Trophoblast cell (in vitro differentiated cells and primary cell): Measurements from ENCODE around the gene SLC30A9.

Source experiments
- DNase-seq, 2 donors: peaks; one replicate each; pipeline ENCODE4 v3.0.0-alpha.2; 2016
- H2AFZ ChIP-seq: 2 replicates; pipeline ENCODE4 v1.6.1; 2013; ENCODE audit warnings: low read length, moderate library complexity, mild to moderate bottlenecking; ENCODE audit not compliant: insufficient read depth, poor library complexity
- H2AK5ac ChIP-seq: 2 replicates; pipeline ENCODE4 v1.6.1; 2013; ENCODE audit warnings: mild to moderate bottlenecking, low read length
- H2BK120ac ChIP-seq: 2 replicates; pipeline ENCODE4 v1.6.1; 2013; ENCODE audit warnings: low read length, mild to moderate bottlenecking, moderate library complexity; ENCODE audit not compliant: insufficient read depth, poor library complexity
- H2BK12ac ChIP-seq: 2 replicates; pipeline ENCODE4 v1.6.1; 2013; ENCODE audit warnings: mild to moderate bottlenecking, low read length, moderate library complexity
- H2BK5ac ChIP-seq: 2 replicates; pipeline ENCODE4 v1.6.1; 2013; ENCODE audit warnings: low read length, low read depth, moderate library complexity, mild to moderate bottlenecking; ENCODE audit not compliant: poor library complexity
- H3K14ac ChIP-seq: 2 replicates; pipeline ENCODE4 v1.6.1; 2013; ENCODE audit warnings: mild to moderate bottlenecking, low read length
- H3K18ac ChIP-seq: 2 replicates; pipeline ENCODE4 v1.6.1; 2013; ENCODE audit warnings: mild to moderate bottlenecking, low read length
- H3K23ac ChIP-seq: 2 replicates; pipeline ENCODE4 v1.6.1; 2013; ENCODE audit warnings: low read length
- H3K27ac ChIP-seq: 2 replicates; pipeline ENCODE4 v1.5.1; 2013; ENCODE audit warnings: low read depth, mild to moderate bottlenecking, inconsistent platforms, low read length, moderate library complexity
- H3K27me3 ChIP-seq: 2 replicates; pipeline ENCODE4 v1.6.1; 2013; ENCODE audit warnings: inconsistent platforms, mild to moderate bottlenecking, low read length, moderate library complexity; ENCODE audit not compliant: insufficient read depth
- H3K36me3 ChIP-seq, 2 experiments: 1 replicate in 1 of 2; 2 replicates in 1 of 2; pipeline ENCODE4 v1.6.1; 2013; ENCODE audit warnings: low read length in 2 of 2, mild to moderate bottlenecking in 2 of 2, moderate library complexity in 1 of 2; ENCODE audit not compliant: insufficient read depth in 2 of 2, control insufficient read depth in 1 of 2
- H3K4ac ChIP-seq: 2 replicates; pipeline ENCODE4 v1.6.1; 2013; ENCODE audit warnings: low read depth, mild to moderate bottlenecking, low read length, moderate library complexity
- H3K4me1 ChIP-seq, 2 experiments: 1 replicate in 1 of 2; 2 replicates in 1 of 2; pipeline ENCODE4 v1.6.1; 2013; ENCODE audit warnings: low read length in 2 of 2, mild to moderate bottlenecking in 2 of 2, moderate library complexity in 1 of 2; ENCODE audit not compliant: insufficient read depth in 2 of 2, control insufficient read depth in 1 of 2
- H3K4me2 ChIP-seq: 2 replicates; pipeline ENCODE4 v1.6.1; 2013; ENCODE audit warnings: inconsistent platforms, mild to moderate bottlenecking, low read length, moderate library complexity
- H3K4me3 ChIP-seq: 2 replicates; pipeline ENCODE4 v1.5.1; 2013; ENCODE audit warnings: mild to moderate bottlenecking, low read depth, low read length, inconsistent platforms
- H3K79me1 ChIP-seq: one replicate; pipeline ENCODE4 v1.6.1; 2013; ENCODE audit warnings: low read length
- H3K79me2 ChIP-seq: 2 replicates; pipeline ENCODE4 v1.6.1; 2013; ENCODE audit warnings: low read length, mild to moderate bottlenecking; ENCODE audit not compliant: control insufficient read depth, insufficient read depth, poor library complexity
- H3K9ac ChIP-seq: 2 replicates; pipeline ENCODE4 v1.6.1; 2013; ENCODE audit warnings: mild to moderate bottlenecking, low read length
- H3K9me3 ChIP-seq: 2 replicates; pipeline ENCODE4 v1.6.1; 2013; ENCODE audit warnings: low read depth, mild to moderate bottlenecking, control low read depth, inconsistent platforms, low read length; ENCODE audit not compliant: insufficient read depth
- H4K12ac ChIP-seq: 2 replicates; pipeline ENCODE4 v1.6.1; 2013; ENCODE audit warnings: low read depth, mild to moderate bottlenecking, low read length, moderate library complexity
- H4K8ac ChIP-seq: 2 replicates; pipeline ENCODE4 v1.6.1; 2013; ENCODE audit warnings: low read depth, mild to moderate bottlenecking, low read length, moderate library complexity
- H4K91ac ChIP-seq: one replicate; pipeline ENCODE4 v1.6.1; 2013; ENCODE audit warnings: low read depth, mild to moderate bottlenecking, low read length, moderate library complexity
- WGBS: extraction: QIAGEN DNeasy Blood & Tissue Kit; methylation state at CpG from one replicate; pipeline ENCODE4 v1.1.7; 2013; ENCODE audit warnings: missing lambda C conversion rate; ENCODE audit not compliant: insufficient read length, insufficient coverage; ENCODE audit errors: extremely low coverage; 5-methylcytosine and 5-hydroxymethylcytosine counted together

The SLC30A9 gene

DNA sequence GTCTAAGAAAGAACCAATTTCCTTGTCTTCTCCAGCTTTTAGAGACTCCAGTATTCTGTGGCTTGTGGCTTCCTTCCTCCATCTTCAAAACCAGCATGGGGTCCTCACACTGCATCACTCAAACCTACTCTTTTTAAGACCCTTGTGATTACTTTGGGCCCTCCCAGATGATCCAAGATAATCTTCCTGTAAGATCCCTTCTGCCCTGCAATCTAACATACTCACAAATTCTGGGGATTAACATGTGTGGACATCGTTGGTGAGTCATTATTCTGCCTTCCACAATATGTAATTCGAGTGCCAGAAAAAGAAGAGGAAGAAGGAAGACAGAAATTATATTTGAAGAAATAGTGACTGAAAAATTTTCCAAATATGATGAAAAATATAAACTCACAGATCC, 114.2 kb downstream of the SLC30A9 start:
- H4K91ac ChIP-seq = no peak overlapping the region
- WGBS = no CpG with 5 or more reads among the region's 2 CpGs
- DNase-seq = no peak
- H2BK120ac ChIP-seq = no peak overlapping the region
- H3K4ac ChIP-seq = no peak overlapping the region
- no peaks in the 10 kb centered on the region for H3K4me1 ChIP-seq
- no peaks in the 10 kb centered on the region for H3K79me1 ChIP-seq
- no peak overlapping the region for H3K4me2 ChIP-seq
- no peak overlapping the region for H3K18ac ChIP-seq
- no peak overlapping the region for H2AK5ac ChIP-seq
- no peaks in the 10 kb centered on the region for H3K79me2 ChIP-seq
- H2BK12ac ChIP-seq = no peak overlapping the region
- H3K23ac ChIP-seq = no peak overlapping the region
- H3K27me3 ChIP-seq = no peaks in the 10 kb centered on the region
- H2AFZ ChIP-seq = no peak overlapping the region
- no peak overlapping the region for H3K27ac ChIP-seq
- no peaks in the 10 kb centered on the region for H3K36me3 ChIP-seq
- H2BK5ac ChIP-seq = no peak overlapping the region
- no peak overlapping the region for H3K14ac ChIP-seq
- H4K8ac ChIP-seq = no peak overlapping the region
- no peak overlapping the region for H3K4me3 ChIP-seq
- no peak overlapping the region for H3K9ac ChIP-seq
- H3K9me3 ChIP-seq = no peaks in the 10 kb centered on the region
- no peak overlapping the region for H4K12ac ChIP-seq

GRCh38 chr4:42112846-42113245, 122.5 kb downstream of the SLC30A9 start:
- no peak overlapping the region for H3K4ac ChIP-seq
- H3K9ac ChIP-seq = no peak overlapping the region
- no peaks in the 10 kb centered on the region for H3K9me3 ChIP-seq
- H3K27me3 ChIP-seq = no peaks in the 10 kb centered on the region
- no peaks in the 10 kb centered on the region for H3K79me2 ChIP-seq
- H4K91ac ChIP-seq = no peak overlapping the region
- WGBS = no CpG with 5 or more reads among the region's 3 CpGs
- H3K23ac ChIP-seq = no peak overlapping the region
- H2AFZ ChIP-seq = no peak overlapping the region
- no peak overlapping the region for H3K27ac ChIP-seq
- no peaks in the 10 kb centered on the region for H3K36me3 ChIP-seq
- H3K4me2 ChIP-seq = no peak overlapping the region
- no peak overlapping the region for H3K14ac ChIP-seq
- H3K4me1 ChIP-seq = no peaks in the 10 kb centered on the region
- no peak overlapping the region for H2AK5ac ChIP-seq
- H2BK5ac ChIP-seq = no peak overlapping the region
- no peak overlapping the region for H2BK120ac ChIP-seq
- no peak overlapping the region for H3K18ac ChIP-seq
- DNase-seq = no peak
- no peak overlapping the region for H4K12ac ChIP-seq
- H4K8ac ChIP-seq = no peak overlapping the region
- no peak overlapping the region for H2BK12ac ChIP-seq
- no peak overlapping the region for H3K4me3 ChIP-seq
- no peaks in the 10 kb centered on the region for H3K79me1 ChIP-seq

DNA sequence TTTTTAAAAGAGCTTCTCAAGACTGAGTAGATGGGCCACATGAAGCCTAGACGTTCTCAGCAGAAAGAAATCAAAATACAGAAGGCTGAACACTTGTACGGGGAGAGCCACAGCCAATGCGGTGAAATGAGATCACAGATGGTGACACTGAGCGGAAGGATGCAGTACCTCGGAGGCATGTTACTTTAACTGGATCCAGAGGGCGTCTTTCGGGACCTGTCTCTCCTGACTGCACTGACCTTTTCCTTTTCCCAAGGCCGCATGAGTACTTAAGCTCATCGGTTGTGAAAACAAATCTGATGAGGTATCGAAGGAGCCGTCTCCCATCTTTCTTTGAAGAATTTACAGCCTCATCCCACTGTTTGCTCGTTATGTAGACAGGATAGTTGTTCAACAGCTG, 129.6 kb downstream of the SLC30A9 start:
- Histone ChIP-seq H3K4me2 (no peak overlapping the region), H2BK5ac (no peak overlapping the region), H3K79me1 (no peaks in the 10 kb centered on the region), H3K36me3 (no peaks in the 10 kb centered on the region), H3K27ac (no peak overlapping the region), H4K12ac (no peak overlapping the region), H2BK120ac (no peak overlapping the region), H3K23ac (no peak overlapping the region), H2AFZ (no peak overlapping the region), H3K27me3 (no peaks in the 10 kb centered on the region), H4K91ac (no peak overlapping the region), H2AK5ac (no peak overlapping the region), H3K4me1 (no peaks in the 10 kb centered on the region), H2BK12ac (no peak overlapping the region), H3K18ac (no peak overlapping the region), H3K9ac (no peak overlapping the region), H3K4me3 (no peak overlapping the region), H3K9me3 (no peaks in the 10 kb centered on the region), H3K4ac (no peak overlapping the region), H4K8ac (no peak overlapping the region), H3K79me2 (no peaks in the 10 kb centered on the region), H3K14ac (no peak overlapping the region)
- no CpG with 5 or more reads among the region's 12 CpGs for WGBS
- no peak for DNase-seq

DNA sequence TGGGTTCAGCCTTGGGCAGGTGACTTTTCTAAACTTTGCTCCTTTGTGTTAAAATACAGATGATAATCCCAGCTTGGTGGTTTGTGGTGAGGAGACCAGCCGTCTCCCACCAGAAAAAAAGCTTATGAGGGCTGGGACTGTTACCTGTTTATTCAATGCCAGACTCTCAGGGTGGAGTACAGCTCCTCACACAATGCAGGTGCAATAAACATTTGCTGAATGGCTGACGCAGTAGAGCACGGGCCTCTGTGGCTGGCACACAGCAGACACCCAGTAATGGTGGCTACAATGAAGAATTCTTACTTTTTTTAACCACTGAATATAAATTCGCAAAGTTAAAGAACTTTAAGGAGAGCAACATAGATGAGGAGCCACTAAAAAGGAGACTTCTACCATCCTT, 131.9 kb downstream of the SLC30A9 start:
- Histone ChIP-seq H3K4me1 (no peaks in the 10 kb centered on the region), H4K91ac (no peak overlapping the region), H4K8ac (no peak overlapping the region), H3K23ac (no peak overlapping the region), H2BK5ac (no peak overlapping the region), H3K27me3 (no peaks in the 10 kb centered on the region), H2AFZ (no peak overlapping the region), H3K27ac (no peak overlapping the region), H3K14ac (no peak overlapping the region), H3K36me3 (no peaks in the 10 kb centered on the region), H4K12ac (no peak overlapping the region), H3K18ac (no peak overlapping the region), H3K4me3 (no peak overlapping the region), H3K9ac (no peak overlapping the region), H3K4me2 (no peak overlapping the region), H3K9me3 (no peaks in the 10 kb centered on the region), H3K79me2 (no peaks in the 10 kb centered on the region), H3K79me1 (no peaks in the 10 kb centered on the region), H2AK5ac (no peak overlapping the region), H2BK120ac (no peak overlapping the region), H2BK12ac (no peak overlapping the region), H3K4ac (no peak overlapping the region)
- no CpG with 5 or more reads among the region's 4 CpGs for WGBS
- no peak for DNase-seq
